Measurements from ENCODE around the gene PPARGC1A.

The PPARGC1A gene

DNA sequence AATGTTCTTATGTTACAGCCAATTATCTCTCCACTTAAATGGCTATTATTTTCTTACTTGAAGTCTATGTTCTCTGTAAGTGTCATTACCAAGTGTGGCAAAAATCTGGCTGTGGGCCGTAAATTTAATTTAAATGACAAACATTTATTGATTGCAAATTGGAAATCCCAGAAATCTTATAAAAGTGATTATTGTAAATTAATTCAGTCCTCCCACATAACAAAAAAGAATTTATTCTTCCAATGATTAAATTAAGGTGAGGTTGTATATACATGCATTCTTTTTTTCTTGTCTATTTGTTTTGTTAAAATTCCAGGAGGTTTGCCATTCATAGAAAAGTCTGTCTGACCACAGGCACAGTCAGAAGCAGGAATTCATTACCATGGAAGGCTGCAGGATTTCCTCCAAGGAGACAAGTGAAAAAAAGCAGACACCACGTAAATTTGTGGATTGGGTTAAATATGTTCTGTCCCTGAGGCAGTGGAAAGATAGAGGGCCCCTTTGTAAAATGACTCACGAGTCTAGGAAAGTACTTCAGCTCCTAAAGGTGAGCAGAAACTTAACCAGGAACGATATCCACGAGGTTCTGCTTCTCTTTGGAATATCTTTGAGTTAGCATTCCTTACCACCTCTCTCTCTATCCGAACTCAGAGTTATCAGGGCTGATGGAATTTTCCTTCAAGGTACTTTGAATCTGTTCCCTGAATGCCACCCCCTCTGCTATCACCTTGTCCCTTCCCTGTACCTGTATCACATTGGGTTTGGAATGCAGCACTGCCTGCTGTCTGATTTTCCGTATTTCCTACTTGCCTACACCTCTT, 10.7 kb downstream of the PPARGC1A start:
- DNase-seq: no peak

DNA sequence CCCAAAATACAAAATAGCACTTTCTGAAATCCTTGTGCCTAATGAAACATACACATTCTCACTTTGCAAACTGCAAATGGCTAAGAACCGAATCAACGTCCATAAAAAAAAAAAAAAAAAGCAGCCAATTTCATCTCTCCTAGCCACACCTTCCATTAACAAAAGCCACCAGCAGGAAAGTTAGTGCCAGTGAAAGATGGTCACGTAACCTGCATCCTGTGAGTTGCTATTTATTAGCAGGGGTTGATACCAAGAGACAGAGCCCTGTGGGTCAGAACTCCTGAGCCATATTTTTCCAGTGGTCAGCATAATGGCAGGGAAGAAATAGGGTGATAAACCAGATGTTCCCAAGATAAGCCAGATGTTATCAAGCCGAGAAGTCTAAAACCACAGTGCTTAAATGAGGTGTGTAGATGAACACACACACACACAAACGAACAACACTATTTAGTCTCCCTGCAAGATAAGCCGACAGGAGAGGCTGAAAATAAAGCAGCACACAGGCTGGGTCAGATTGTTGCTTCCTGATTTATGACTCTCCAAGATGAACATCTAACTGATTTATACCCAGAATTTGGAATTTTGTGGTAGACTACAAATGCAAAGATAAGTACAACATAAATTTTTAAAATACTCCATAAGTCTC, 11.5 kb downstream of the PPARGC1A start:
- no peak for DNase-seq

DNA sequence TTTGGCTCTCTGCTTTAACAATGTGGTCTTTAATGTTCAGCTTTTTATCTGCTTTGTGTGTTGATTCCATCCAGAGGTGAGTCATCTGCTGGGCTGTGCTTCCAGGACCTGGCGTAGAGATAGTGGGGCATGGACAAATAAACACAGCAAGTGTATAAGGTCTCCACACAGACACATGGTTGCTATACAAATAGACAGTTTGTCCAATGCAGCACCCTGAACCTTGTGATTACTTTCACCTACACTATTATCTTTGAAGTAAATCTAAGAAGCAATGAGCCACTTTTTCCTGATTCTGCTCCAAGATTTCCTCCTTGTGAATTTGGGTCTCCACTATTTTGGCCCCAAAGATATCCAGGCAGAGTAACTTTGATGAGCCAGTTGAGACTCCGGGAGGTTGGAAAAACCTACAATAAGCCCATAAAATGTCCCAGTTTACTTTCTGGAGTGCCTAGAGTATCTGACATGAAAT, 12.1 kb downstream of the PPARGC1A start:
- DNase-seq: no peak

DNA sequence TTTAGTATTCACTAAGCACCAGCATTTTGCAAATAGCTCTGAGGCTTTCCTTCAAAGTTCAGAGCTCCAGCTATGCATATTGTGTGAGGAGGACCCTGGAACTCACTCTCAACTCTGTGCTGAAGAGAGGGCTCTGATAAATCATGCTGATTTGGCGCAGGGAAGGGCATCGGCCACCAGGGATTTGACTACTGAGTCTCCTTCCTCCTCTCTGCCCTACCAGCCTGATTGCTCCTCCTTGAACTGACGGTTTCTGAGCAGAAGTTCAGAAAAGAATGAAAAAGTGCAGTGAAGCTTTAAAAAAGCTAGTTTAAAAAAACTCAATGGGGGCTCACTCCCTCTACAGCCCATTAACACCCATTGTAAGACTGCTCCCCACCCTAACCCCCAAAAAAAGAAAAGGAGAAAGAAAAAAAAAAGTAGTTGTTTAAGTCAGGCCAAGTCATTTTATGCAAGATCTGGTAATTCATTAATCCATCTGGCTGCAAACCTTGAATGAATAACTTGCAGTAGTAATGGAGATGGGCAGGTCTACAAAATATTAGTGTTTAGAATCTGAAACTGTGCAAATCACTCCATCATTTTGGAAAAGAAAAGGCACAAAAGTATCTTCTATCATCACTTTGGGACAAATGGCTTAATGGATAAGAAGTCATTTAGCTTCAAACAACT, 13.3 kb downstream of the PPARGC1A start:
- DNase-seq: no peak

DNA sequence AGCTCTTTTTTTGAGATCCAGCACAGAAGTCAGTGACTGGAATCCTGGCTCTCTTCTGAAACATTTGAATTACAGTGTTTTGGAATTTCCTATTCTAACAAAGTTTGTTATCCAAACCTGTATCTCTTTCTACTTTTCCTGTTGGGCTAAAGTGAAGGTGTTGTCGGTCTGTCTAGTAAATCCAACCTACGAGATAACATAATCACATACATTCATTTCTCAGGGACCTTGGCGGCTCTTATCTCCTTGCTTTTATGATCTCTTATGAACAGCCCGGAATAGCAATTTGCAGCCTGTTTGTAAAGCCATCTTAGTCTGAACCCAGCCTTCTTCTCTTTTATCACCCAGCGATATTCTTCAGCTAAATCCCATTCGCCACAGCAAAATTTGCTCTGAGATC, 14.5 kb downstream of the PPARGC1A start:
- DNase-seq: no peak

DNA sequence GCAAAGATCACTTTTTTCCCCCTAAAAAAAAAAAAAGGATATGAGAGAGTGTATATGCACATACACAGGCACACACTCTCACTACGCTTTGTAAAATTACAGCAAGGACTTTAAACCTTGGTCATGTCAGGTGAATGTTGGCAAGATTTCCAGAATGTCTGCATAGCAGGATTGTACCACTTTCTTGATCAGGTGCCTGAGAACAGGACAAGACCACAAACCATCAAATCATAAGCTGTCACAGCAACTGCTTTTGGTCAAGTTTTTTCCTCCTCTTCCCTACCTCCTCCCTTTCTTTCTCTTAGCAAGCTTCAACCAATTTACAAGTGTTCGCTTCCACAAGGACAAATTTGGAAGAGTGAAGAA, 15.3 kb downstream of the PPARGC1A start:
- DNase-seq: no peak

DNA sequence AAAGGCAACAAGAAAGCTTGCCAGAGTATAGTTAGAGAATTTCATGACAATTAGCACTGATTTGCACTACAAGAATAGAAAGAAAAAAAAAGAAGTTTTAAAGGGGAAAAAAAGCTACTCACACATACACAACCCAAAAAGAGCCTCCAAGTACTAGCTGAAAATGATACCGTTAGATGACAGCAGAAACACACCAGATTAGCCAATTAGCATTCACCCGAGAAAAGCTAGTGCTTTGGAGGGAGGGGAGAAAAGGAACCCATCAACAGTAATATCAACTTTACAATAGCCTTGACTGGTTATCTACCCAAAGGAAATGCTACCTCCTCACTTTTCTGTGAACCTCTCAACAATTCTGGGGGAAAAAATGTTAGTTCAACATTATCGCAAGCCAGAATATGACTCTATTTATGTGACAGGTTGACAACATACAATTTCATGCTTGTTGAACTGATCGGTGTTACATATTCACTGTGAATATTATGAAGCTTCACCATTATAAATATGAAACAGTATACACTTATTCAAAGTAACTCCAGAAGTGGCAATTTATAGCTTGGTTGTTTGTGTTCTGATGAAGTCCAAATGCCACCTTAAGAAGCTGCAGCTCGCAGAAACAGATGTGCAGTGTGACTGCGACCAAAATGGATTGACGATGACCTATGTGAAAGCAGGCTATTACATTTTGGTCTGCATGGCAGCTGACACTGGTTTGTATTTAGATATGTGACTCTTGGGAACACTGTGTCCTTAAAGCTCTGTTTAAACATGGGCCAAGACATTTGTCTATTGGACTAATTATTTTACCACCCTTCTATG, 15.9 kb downstream of the PPARGC1A start:
- no peak for DNase-seq

DNA sequence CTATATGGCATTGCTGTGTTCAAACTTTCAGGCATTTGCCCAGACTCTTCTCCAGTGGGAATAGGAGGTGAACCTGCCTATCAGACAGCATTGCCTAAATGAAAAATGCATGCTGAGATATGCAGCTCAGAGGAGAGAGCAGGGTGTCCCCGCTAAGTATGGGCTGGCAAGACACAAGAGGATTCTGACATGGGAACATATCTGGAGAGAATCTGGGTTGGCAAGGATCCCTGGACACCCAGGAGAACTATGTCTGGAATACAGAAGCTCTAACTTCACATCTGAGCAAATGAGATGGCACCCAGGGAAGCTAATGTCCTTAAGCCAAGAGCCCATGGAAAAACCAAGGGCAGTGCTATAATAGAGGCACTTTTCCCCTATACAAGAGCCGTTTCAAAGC, 18.4 kb downstream of the PPARGC1A start:
- DNase-seq: no peak

DNA sequence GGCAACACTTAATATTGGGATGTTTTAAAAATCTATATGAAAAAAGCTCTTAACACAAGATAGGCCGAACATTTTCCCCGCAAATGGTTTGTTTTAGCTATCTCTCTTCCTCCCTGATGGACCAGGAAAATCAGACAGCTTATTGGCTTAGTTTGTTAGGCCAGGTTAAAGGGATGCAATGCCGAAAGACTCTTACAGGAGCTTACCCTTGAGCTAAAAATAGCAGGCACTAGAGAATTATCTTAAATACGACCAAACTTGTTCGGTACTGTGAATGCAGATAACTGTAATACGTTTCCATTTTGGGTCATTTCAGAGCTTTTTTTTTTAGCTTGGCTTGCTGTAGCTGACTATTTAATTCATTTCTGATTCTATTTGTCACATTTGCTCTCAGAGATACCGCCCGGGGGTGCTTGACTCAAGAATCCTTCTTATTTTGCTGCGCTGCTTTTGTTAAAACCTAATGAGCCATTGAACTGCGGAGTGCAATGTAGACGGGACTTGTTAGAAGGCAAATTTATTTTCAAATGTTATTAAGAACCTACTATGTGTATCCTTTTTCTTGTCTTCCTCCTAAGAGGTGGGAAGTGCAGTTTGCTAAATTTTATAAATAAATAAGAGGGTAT, 23.3 kb downstream of the PPARGC1A start:
- no peak for DNase-seq

DNA sequence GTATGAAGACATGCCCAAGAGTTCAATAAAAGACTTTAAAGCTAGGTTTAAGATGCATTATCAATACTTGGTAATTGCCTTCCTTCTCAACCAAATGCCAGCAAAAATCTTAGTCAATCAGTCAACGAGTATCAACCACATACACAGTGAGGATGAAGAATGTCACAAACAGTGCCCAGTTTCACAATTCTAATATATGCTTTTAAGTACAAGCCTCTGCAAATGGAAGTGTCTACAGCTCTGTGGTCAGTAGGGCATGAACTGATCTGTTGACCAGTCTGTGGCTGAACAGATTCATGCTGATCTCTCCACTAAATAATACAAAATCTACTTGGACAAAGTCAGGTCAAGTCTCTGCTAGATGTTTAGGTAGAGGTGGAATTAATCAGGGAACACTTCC, 27.9 kb downstream of the PPARGC1A start:
- no peak for DNase-seq

DNA sequence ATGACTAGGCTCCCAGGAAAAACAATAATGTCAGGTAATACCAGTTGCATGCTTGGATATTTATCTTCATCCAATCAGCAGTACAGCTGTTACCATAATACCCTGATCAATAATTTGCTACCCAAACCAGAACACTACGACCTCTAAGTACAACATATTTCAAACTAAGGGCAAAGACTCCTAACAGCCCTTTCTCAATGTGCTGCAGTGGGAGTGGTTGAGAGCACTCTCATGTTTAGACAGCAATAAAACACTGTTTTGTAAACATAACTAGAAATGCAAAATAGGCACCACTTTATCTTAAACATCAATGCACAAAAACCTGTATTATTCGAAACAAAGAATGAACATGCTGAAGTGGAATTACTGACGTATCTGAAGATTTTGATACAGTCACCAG, 28.9 kb downstream of the PPARGC1A start:
- DNase-seq: no peak

DNA sequence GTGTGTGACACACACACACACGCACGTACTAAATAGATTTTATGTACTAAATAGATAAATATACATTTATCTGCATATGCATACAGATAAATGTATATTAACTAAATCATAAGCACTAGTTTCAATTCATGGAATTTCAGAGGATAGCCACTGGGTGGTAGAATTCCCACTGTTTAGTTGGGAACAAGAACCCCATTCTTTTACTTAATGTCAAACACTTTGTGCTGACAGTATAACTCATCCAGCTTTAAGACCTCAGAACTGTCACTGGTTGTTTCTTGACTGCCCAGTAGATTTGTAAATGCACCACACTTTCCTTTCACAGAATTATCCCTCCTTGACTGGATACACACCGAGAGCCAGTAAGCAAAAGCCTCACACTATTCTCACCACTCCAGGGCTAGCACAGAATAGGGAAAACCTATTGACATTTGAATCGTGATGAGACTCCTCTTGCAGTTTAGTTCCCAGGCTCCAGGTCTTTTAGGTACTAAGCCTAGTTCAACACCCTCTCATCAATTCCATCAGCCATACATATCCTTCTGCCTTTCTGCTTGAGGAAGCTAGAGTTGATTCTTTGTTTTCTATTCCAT, 32.4 kb downstream of the PPARGC1A start:
- no peak for DNase-seq

DNA sequence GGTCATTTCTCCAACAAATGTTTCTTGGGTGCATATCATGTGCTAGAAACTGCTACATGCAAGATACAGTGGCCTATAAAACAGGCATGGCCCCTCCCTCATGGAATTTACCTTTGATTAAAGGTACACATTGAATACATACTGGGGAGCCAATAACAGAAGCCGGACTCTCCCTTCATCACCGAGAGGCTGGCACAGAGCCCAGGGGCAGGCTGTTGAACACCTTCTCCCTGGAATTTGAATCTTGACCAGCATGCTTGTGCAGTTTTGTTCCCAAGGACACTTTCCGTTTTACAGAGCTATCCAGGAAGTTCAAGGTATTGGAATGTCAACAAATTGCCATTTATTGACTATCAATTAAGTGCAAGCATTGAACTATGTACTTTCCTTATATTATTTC, 33.2 kb downstream of the PPARGC1A start:
- no peak for DNase-seq

DNA sequence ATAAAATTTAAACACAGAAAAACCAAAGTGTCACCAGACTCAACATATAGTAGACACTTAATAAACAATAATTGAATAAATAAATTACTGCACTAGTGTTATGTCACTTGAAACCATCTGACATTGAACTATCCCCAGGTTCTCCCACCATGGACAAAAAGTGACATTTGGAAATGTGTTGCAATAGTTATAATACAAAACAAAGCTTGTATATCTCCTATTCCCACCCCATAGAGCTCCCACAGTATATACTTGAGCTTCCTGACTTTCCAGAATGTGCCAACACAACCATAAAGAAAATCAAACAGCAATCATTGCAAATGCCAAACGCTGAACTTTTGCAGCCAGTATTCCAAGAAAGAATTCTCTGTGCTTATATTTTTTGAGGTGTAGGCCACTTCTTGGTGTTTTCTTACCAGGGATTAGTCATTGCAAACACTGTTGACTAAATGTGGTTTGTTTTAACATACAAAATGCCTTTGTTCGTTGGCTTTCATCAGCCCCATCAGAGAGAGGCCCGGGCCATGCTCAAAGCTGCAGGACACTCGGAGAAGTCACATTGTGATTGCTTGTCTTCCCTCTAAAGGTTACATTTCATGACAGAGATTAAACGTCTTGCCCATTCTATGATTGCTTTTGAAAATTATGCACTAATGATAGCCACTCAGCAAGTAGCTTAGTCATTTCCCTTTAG, 33.8 kb downstream of the PPARGC1A start:
- DNase-seq: no peak

DNA sequence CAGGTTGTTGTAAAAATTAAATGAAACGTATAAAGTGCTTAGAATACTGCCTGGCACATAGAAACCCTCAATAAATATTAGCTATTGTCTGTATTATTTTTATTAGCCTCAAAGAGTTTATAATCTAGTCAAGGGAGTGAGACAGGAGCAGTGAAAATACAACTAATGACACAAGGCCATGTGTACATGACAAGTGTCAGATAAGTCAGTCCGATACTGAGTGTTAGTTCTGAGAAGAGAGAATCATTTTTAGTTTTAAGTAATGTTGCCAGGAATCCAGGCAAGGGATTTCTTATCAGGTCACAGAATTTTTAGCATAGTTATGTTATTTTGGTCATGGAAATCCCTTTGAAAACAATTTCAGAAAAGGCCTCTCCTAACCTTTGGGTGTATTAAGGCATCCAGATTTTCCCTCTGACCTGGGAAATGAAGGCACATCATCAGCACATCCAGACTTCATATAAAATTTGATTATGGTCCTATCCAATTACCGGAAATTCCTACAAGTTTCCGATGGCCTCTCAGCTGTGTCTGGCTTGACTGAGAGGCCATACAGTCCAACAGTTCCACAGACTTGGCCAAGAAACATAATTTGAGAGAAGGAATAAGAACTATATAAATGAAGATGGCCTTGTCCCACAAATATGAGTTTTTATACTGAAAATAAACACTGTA, 35.7 kb downstream of the PPARGC1A start:
- DNase-seq: no peak

DNA sequence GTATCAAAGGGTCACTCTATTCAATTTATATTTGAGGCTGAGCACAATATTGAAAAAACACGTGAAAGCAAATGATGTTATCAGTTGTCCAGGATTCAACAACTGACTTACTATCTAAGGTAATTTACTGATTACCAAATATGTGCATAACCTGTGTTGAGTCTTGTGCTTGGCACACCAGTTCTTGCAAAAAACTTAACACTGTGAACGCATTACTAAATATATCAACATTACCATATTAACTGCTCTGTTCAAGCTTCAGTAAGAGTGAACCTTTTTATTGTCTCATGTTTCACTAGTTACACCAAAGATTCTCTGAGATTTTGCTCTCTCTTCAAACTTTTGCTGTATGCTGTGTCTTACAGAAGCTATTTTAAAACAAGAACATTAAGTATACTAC, 38.4 kb downstream of the PPARGC1A start:
- DNase-seq: no peak

DNA sequence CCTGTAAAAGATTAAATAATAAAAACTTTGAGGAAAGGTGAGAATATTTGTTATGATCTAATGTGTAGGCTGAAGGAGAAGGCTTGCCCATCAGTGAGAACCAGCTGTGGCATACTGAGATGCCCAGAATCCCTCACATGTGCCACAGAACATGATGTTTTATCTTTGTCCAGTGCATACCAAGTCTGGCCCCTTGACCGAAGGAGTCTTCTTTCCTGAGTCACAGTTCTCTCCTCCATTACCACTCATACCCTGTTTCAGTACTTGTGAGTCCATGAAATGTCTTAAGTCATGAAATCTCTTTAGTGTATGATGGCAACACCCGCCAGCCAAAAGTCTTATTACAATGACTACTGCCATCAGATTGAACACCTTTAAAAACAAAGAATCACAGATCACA, 42.7 kb downstream of the PPARGC1A start:
- no peak for DNase-seq

DNA sequence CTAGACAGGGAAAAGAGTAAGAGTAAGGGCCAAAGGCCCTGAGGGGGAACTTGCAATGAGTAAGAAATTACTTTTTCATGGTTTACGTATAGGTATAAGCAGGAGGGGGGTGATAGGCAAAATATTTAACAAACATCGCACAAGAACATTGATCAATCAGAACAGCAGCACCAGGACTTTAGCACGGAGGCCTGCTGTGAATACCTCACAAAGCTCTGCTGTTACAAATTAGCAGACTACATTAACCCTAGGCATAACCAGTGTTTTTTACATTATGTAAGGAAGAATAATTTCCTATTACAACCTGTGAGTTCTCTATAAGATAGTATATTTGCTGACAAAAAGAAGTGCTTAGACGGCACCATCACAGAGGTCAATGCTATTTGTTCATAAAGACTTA, 44.9 kb downstream of the PPARGC1A start:
- DNase-seq: no peak

DNA sequence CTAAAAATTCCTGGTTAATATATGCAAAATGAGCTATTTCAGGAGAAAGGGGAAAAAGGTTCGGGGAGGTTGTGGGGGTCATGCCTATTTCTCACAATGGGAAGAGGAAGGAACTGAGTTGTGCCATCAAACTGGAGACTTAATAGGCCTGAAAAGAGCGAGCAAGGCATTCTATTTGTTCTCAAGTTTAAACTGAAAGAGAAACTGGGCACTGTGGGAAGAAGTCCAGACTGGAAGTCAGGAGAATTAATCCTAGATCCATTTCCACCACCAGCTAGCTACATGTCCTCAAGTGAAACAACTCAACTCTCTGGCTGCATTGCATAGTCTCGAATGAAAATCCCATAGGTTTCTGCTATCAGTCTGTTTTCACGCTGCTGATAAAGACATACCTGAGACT, 50.6 kb downstream of the PPARGC1A start:
- DNase-seq: no peak

DNA sequence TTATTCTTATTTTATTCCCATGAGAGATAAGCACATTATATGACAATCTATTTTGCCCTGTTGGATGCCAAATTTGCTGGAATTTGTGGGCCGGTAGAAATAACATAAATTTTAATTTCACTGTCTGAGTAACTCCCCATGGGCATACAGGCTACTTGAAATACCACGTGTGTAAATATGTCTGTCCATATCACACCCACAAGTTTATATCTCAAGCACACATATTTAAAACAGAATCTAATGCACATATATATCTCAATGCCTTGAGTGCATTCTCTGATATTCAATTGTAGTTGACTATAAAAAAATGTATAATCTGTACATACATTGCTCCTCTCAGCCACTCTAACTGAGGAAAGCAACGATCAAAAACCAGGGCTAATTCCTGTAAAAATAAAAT, 51.2 kb downstream of the PPARGC1A start:
- DNase-seq: no peak

DNA sequence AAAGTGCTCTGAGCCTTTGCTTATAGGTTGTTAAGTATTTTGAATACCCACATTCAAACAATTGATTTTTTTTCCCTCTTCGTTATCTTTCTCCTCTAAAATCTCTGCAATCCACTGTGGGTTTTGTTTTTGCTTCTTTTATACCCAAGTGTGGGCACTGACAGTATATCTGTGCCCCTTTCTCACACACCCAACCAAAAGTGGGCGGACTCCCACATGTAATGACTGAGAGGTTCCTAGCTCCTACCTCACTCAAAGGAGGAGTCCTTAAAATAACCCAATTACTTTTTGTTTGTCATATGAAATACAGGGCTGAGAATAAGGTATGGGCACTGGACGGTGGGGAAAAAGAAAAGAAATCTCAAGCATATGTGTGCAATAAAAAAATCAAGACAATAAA, 51.7 kb downstream of the PPARGC1A start:
- no peak for DNase-seq

All from activated CD4-positive, alpha-beta T cell treated with anti-CD3 and anti-CD28 coated beads, Interleukin-10, Interleukin-2, amounts not matched to agents 100 ng/mL and 50 ng/mL, durations not matched to agents 16 hours and 8 hours (primary cell).